WI38 (cell line): ENCODE measurements around the gene SEPTIN5.
"Not testable (repeated sequence)": the region's sequence is repeated elsewhere in the genome, so short reads cannot be mapped to it uniquely, and the experiment has no call there.

Experiments used
- H3K4me3 ChIP-seq: 2 replicates; pipeline ENCODE4 v1.5.1; 2011; ENCODE audit warnings: low read depth, mild to moderate bottlenecking, control low read depth, low read length
- TF ChIP-seq, protein P1 (sequence below): IDR thresholded peaks from 2 replicates; pipeline ENCODE4 v1.5.1; 2012; ENCODE audit warnings: low read depth, mild to moderate bottlenecking, control low read depth, low read length

The SEPTIN5 gene

DNA sequence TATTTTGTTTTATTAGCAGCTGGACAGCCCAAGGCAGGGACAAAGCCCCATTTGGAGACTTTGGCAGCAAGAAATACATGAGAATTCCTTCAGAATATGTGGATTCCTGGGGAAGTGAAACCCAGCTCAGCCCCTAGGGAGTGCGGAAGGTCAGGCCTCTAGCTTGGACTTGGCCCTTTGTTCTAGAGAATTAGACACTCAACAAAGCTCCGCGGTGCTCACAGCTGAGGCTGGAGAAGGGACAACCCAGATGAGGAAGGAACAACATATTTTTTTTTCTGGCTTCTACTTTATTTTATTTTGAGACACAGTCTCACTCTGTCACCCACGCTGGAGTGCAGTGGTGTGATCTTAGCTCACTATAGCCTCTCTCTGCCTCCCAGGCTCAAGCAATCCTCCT is 44.7 kb upstream of the SEPTIN5 start:
- H3K4me3 ChIP-seq, result no peak overlapping the region
- TF ChIP-seq, protein P1, sequence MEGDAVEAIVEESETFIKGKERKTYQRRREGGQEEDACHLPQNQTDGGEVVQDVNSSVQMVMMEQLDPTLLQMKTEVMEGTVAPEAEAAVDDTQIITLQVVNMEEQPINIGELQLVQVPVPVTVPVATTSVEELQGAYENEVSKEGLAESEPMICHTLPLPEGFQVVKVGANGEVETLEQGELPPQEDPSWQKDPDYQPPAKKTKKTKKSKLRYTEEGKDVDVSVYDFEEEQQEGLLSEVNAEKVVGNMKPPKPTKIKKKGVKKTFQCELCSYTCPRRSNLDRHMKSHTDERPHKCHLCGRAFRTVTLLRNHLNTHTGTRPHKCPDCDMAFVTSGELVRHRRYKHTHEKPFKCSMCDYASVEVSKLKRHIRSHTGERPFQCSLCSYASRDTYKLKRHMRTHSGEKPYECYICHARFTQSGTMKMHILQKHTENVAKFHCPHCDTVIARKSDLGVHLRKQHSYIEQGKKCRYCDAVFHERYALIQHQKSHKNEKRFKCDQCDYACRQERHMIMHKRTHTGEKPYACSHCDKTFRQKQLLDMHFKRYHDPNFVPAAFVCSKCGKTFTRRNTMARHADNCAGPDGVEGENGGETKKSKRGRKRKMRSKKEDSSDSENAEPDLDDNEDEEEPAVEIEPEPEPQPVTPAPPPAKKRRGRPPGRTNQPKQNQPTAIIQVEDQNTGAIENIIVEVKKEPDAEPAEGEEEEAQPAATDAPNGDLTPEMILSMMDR, result no peak

- TF ChIP-seq, protein P1, result no peak
- no peak overlapping the region for H3K4me3 ChIP-seq
These were observed 43.0 kb upstream of the SEPTIN5 start for GRCh38 chr22:19671316-19671715.

GRCh38 chr22:19672054-19672776 is 42.1 kb upstream of the SEPTIN5 start:
- TF ChIP-seq, protein P1, result no peak
- H3K4me3 ChIP-seq, result no peak overlapping the region

GRCh38 chr22:19673660-19674059 is 40.6 kb upstream of the SEPTIN5 start:
- H3K4me3 ChIP-seq, result no peak overlapping the region
- TF ChIP-seq, protein P1, result no peak

DNA sequence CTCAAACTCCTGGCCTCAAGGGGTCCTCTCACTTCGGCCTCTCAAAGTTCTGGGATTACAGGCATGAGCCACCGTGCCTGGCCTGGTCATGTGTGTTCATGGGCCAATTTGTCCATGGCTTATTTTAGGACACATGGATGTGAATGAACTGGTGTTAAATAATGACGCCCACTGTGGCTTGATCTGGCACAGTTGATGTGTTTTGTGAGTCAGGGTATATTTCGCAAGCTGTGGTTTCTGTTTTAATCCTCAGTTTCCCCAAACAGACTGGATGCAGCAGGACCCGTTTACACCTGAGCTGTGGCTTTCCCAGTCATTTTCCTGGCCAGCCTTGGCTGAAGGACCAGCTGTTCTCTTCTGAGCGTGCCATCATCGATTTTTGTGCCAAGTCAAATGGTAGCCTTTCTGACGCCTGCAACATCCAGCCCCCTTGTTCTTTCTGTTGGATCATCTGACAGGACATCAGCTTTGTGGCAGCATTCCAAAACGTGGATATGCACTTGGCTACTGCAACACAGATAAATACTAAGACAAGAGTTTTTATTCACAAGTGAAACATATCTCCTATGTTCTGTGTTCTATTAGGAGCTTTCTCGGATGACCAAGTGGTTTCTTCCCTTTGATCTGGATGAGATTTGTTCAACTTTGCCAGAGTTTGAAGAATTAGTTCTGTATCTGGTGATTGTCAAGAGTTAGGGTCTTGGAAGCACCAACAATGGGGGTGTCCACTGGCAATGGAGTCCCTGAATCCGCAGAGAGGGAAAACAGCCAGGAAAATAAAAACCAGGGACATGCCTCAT is 40.0 kb upstream of the SEPTIN5 start:
- TF ChIP-seq, protein P1, result no peak
- no peak overlapping the region for H3K4me3 ChIP-seq

GRCh38 chr22:19674929-19675253 is 39.4 kb upstream of the SEPTIN5 start:
- H3K4me3 ChIP-seq, result no peak overlapping the region
- TF ChIP-seq, protein P1, result no peak

DNA sequence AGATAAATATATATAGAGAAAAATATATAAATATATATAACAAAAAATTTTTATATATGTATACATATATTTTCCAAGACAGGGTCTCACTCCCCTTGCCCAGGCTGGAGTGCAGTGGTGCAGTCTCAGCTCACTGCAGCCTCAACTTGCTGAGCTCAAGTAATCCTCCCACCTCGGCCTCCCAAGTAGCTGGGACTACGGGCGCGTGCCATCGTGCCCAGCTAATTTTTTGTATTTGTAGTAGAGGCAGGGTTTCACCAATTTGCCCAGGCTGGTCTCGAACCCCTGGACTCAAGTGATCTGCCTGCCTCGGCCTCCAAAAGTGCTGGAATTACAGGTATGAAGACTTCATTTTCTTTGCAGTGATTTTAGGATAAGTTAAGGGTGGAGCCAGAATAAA is 38.9 kb upstream of the SEPTIN5 start:
- TF ChIP-seq, protein P1, result no peak
- H3K4me3 ChIP-seq, result no peak overlapping the region

GRCh38 chr22:19676437-19676836 is 37.9 kb upstream of the SEPTIN5 start:
- not testable (repeated sequence) for H3K4me3 ChIP-seq
